Breast epithelium (tissue), 4 donors: ENCODE data around the gene F12. TPM values are rescaled to one million over a fixed set of nuclear protein-coding genes. Genes with fewer than 3 reads are reported as not detected.
"Not testable (repeated sequence)": the region's sequence is repeated elsewhere in the genome, so short reads cannot be mapped to it uniquely, and the experiment has no call there.

Experiments
- DNase-seq, 2 donors: peaks; one replicate each; pipeline ENCODE4 v3.0.0-alpha.2; 2019; ENCODE audit warnings: low spot score in 2 of 2
- H3K27ac ChIP-seq, 2 donors: fragments of 200-600 bp; sonication (generic) in 1 of 2; one replicate each; pipeline ENCODE4 v1.5.1; 2016 to 2019; ENCODE audit warnings: mild to moderate bottlenecking in 1 of 2
- H3K27me3 ChIP-seq, 2 donors: fragments of 200-600 bp; sonication (generic) in 1 of 2; one replicate each; pipeline versions ENCODE4 v1.5.1 to v1.6.0; 2017 to 2019; ENCODE audit warnings: control low read depth in 1 of 2, mild to moderate bottlenecking in 1 of 2
- H3K36me3 ChIP-seq: fragments of 200-600 bp; one replicate; pipeline ENCODE4 v1.5.1; 2019
- H3K4me1 ChIP-seq, 2 donors: fragments of 200-600 bp; sonication (generic); one replicate each; pipeline ENCODE4 v1.5.1; 2016 to 2019; ENCODE audit warnings: control low read depth in 1 of 2
- H3K4me3 ChIP-seq, 3 donors: fragments of 200-600 bp; sonication (generic); 1 replicate in 2 of 3; 2 replicates in 1 of 3; pipeline ENCODE4 v1.5.1; 2016 to 2019; ENCODE audit warnings: mild to moderate bottlenecking in 3 of 3, moderate library complexity in 2 of 3
- H3K9me3 ChIP-seq, 2 donors: fragments of 200-600 bp; sonication (generic) in 1 of 2; one replicate each; pipeline ENCODE4 v1.5.1; 2016 to 2019; ENCODE audit warnings: control low read depth in 1 of 2
- CTCF ChIP-seq, 3 donors: fragments of 450-650 bp; IDR thresholded peaks; one replicate each; pipeline ENCODE4 v1.5.1; 2016 to 2017; ENCODE audit warnings: antibody characterized with exemption in 3 of 3, mild to moderate bottlenecking in 3 of 3, moderate library complexity in 3 of 3
- POLR2A ChIP-seq: fragments of 450-650 bp; IDR thresholded peaks from one replicate; pipeline ENCODE4 v1.6.1; 2016; ENCODE audit warnings: antibody characterized with exemption, mild to moderate bottlenecking, moderate library complexity
- POLR2AphosphoS5 ChIP-seq, 3 donors: sonication (generic); formaldehyde crosslinking; IDR thresholded peaks; one replicate each; pipeline ENCODE4 v1.6.1; 2017; ENCODE audit warnings: antibody characterized with exemption in 3 of 3
- intact Hi-C: fragments of 100-400 bp; cut with DNase I; formaldehyde crosslinking; loops from one replicate; pipeline ENCODE4 v1.15.1; 2023; ENCODE audit warnings: low total_unique reads
- total RNA-seq, 3 donors: library from RNA; depleted of rRNA; stranded (reverse); fragments of >200 nt; gene quantifications; one replicate each; pipeline ENCODE4 v1.1.0, GENCODE V29; 2016

The F12 gene
- total RNA-seq, 3 donors from 2014 or later = 0.64 to 2.9 (median 2.6) TPM

GRCh38 chr5:177421062-177421798 lies 11.9 kb upstream of the F12 start:
- no peak overlapping the region for H3K27ac ChIP-seq
- no peak for DNase-seq
- H3K27me3 ChIP-seq = no peaks in the 10 kb centered on the region
- no peaks in the 10 kb centered on the region for H3K4me1 ChIP-seq
- intact Hi-C loops = no loop called here
- TF ChIP-seq POLR2AphosphoS5 (IDR thresholded peaks at IDR 0.05) (no peak), CTCF (IDR thresholded peaks at IDR 0.05) (no peak), POLR2A (no peak)
- no peaks in the 10 kb centered on the region for H3K36me3 ChIP-seq
- no peak overlapping the region for H3K4me3 ChIP-seq
- no peaks in the 10 kb centered on the region for H3K9me3 ChIP-seq

GRCh38 chr5:177420472-177420871 lies 11.1 kb upstream of the F12 start:
- H3K9me3 ChIP-seq, H3K4me1 ChIP-seq, H3K36me3 ChIP-seq, H3K27ac ChIP-seq, H3K27me3 ChIP-seq, H3K4me3 ChIP-seq, intact Hi-C loops, DNase-seq: not testable (repeated sequence)

- intact Hi-C loops = no loop called here
- H3K36me3 ChIP-seq = no peaks in the 10 kb centered on the region
- no peaks in the 10 kb centered on the region for H3K27me3 ChIP-seq
- H3K4me1 ChIP-seq = no peaks in the 10 kb centered on the region
- DNase-seq = no peak
- H3K27ac ChIP-seq = no peak overlapping the region
- H3K4me3 ChIP-seq = no peak overlapping the region
- TF ChIP-seq CTCF (IDR thresholded peaks at IDR 0.05) = no peak
- no peak for TF ChIP-seq POLR2A
- TF ChIP-seq POLR2AphosphoS5 (IDR thresholded peaks at IDR 0.05) = no peak
- no peaks in the 10 kb centered on the region for H3K9me3 ChIP-seq
Observed at GRCh38 chr5:177419046-177419445, 9.7 kb upstream of the F12 start.

- H3K36me3 ChIP-seq, H3K9me3 ChIP-seq, H3K4me3 ChIP-seq, intact Hi-C loops, H3K4me1 ChIP-seq, DNase-seq, H3K27me3 ChIP-seq, H3K27ac ChIP-seq: not testable (repeated sequence)
Observed at GRCh38 chr5:177417081-177417480, 7.7 kb upstream of the F12 start.

- no peaks in the 10 kb centered on the region for H3K27me3 ChIP-seq
- H3K9me3 ChIP-seq = no peaks in the 10 kb centered on the region
- no peak overlapping the region for H3K4me3 ChIP-seq
- intact Hi-C loops = no loop called here
- H3K4me1 ChIP-seq = no peaks in the 10 kb centered on the region
- no peaks in the 10 kb centered on the region for H3K36me3 ChIP-seq
- no peak for DNase-seq
- TF ChIP-seq POLR2AphosphoS5 (IDR thresholded peaks at IDR 0.05) (no peak), POLR2A (no peak), CTCF (IDR thresholded peaks at IDR 0.05) (no peak)
- H3K27ac ChIP-seq = no peak overlapping the region
Observed at GRCh38 chr5:177414481-177414880, 5.1 kb upstream of the F12 start.

GRCh38 chr5:177412603-177413233 lies 3.4 kb upstream of the F12 start:
- H3K4me1 ChIP-seq = no peaks in the 10 kb centered on the region

More at GRCh38 chr5:177412603-177413233, 3.4 kb upstream of the F12 start:
- no peaks in the 10 kb centered on the region for H3K27me3 ChIP-seq
- intact Hi-C loops = no loop called here
- TF ChIP-seq POLR2A = no peak
- TF ChIP-seq CTCF (IDR thresholded peaks at IDR 0.05) = no peak
- TF ChIP-seq POLR2AphosphoS5 (IDR thresholded peaks at IDR 0.05) = no peak
- H3K36me3 ChIP-seq = no peaks in the 10 kb centered on the region
- no peaks in the 10 kb centered on the region for H3K9me3 ChIP-seq
- DNase-seq = no peak
- no peak overlapping the region for H3K27ac ChIP-seq
- no peak overlapping the region for H3K4me3 ChIP-seq
